Measurements from ENCODE around the gene GUK1. TPM values are rescaled to one million over a fixed set of nuclear protein-coding genes. Genes with fewer than 3 reads are reported as not detected.
"Not testable (repeated sequence)": the region's sequence is repeated elsewhere in the genome, so short reads cannot be mapped to it uniquely, and the experiment has no call there.

The GUK1 gene
- total RNA-seq, 1 donor from 2014 or later: 718 TPM

GRCh38 chr1:228104526-228105269, 35.4 kb upstream of the GUK1 start:
- DNase-seq (ENCODE audit: low read depth in 2 of 2): no peak

- DNase-seq (ENCODE audit: low read depth in 2 of 2): no peak
Observed at GRCh38 chr1:228105270-228105995, 34.6 kb upstream of the GUK1 start.

- DNase-seq (ENCODE audit: low read depth in 2 of 2): no peak
Observed at GRCh38 chr1:228105996-228106799, 33.9 kb upstream of the GUK1 start.

- no peak for DNase-seq (ENCODE audit: low read depth in 2 of 2)
Observed at GRCh38 chr1:228106800-228107054, 33.4 kb upstream of the GUK1 start.

- no peak for DNase-seq (ENCODE audit: low read depth in 2 of 2)
Observed at GRCh38 chr1:228107636-228108035, 32.4 kb upstream of the GUK1 start.

GRCh38 chr1:228108055-228108690, 31.9 kb upstream of the GUK1 start:
- no peak for DNase-seq (ENCODE audit: low read depth in 2 of 2)

- DNase-seq (ENCODE audit: low read depth in 2 of 2): no peak
Observed at GRCh38 chr1:228108742-228109072, 31.4 kb upstream of the GUK1 start.

- DNase-seq (ENCODE audit: low read depth in 2 of 2): peak; percentile 91 to 97
Observed at GRCh38 chr1:228109073-228109961, 30.8 kb upstream of the GUK1 start, which contains the start of gene MRPL55. MRPL55 (minus strand) TSS chr1:228109299; CDS start chr1:228108260, 1,039 bp downstream.

- DNase-seq (ENCODE audit: low read depth in 2 of 2): peak; percentile 67 to 80
Observed at GRCh38 chr1:228109962-228110488, 30.1 kb upstream of the GUK1 start.

GRCh38 chr1:228110556-228110955, 29.5 kb upstream of the GUK1 start:
- DNase-seq (ENCODE audit: low read depth in 2 of 2): no peak

- DNase-seq (ENCODE audit: low read depth in 2 of 2): not testable (repeated sequence)
Observed at GRCh38 chr1:228111315-228111714, 28.8 kb upstream of the GUK1 start.

- no peak for DNase-seq (ENCODE audit: low read depth in 2 of 2)
Observed at GRCh38 chr1:228112167-228112566, 27.9 kb upstream of the GUK1 start.

- no peak for DNase-seq (ENCODE audit: low read depth in 2 of 2)
Observed at GRCh38 chr1:228112617-228113016, 27.5 kb upstream of the GUK1 start.

GRCh38 chr1:228114827-228115226, 25.3 kb upstream of the GUK1 start:
- no peak for DNase-seq (ENCODE audit: low read depth in 2 of 2)

- DNase-seq (ENCODE audit: low read depth in 2 of 2): no peak
Observed at GRCh38 chr1:228117335-228117734, 22.7 kb upstream of the GUK1 start.

GRCh38 chr1:228118040-228118439, 22.0 kb upstream of the GUK1 start:
- no peak for DNase-seq (ENCODE audit: low read depth in 2 of 2)

GRCh38 chr1:228120351-228120750, 19.7 kb upstream of the GUK1 start:
- DNase-seq (ENCODE audit: low read depth in 2 of 2): no peak

GRCh38 chr1:228120857-228121489, 19.1 kb upstream of the GUK1 start:
- no peak for DNase-seq (ENCODE audit: low read depth in 2 of 2)

GRCh38 chr1:228122921-228123441, 17.1 kb upstream of the GUK1 start:
- DNase-seq (ENCODE audit: low read depth in 2 of 2): no peak

- no peak for DNase-seq (ENCODE audit: low read depth in 2 of 2)
Observed at GRCh38 chr1:228123505-228123904, 16.6 kb upstream of the GUK1 start.

All from dermis microvascular lymphatic vessel endothelial cell (primary cell).